GM19463 (cell line): ENCODE results near the gene C3orf80.
A peak's percentile ranks its signal among the peaks of the same experiment; 100 is the strongest.
"Not testable (repeated sequence)": the region's sequence is repeated elsewhere in the genome, so short reads cannot be mapped to it uniquely, and the experiment has no call there.

Experiments
- ATAC-seq: cut with Tn5 transposase; IDR thresholded peaks from one replicate; pipeline ENCODE4 v1.9.1; 2021; ENCODE audit warnings: mild to moderate bottlenecking, moderate library complexity; ENCODE audit not compliant: unreplicated experiment

Gene C3orf80

GRCh38 chr3:160210799-160211221, 14.4 kb upstream of the C3orf80 start:
- no peak for ATAC-seq

GRCh38 chr3:160213191-160213590, 12.0 kb upstream of the C3orf80 start:
- ATAC-seq, result no peak

GRCh38 chr3:160217675-160218074, 7.5 kb upstream of the C3orf80 start:
- ATAC-seq, result no peak

- ATAC-seq, result no peak
These were observed 7.1 kb upstream of the C3orf80 start for GRCh38 chr3:160218136-160218535.

- no peak for ATAC-seq
These were observed 5.2 kb upstream of the C3orf80 start for GRCh38 chr3:160220038-160220437.

GRCh38 chr3:160221019-160221418, 4.2 kb upstream of the C3orf80 start:
- no peak for ATAC-seq

- ATAC-seq, result no peak
These were observed 966 bp upstream of the C3orf80 start for GRCh38 chr3:160224256-160224655.

- no peak for ATAC-seq
These were observed 429 bp upstream of the C3orf80 start for GRCh38 chr3:160224811-160225175.

- ATAC-seq, result peak; percentile 20
These were observed 1.0 kb downstream of the C3orf80 start for GRCh38 chr3:160226026-160226907.

GRCh38 chr3:160227419-160227818, 2.2 kb downstream of the C3orf80 start:
- ATAC-seq, result no peak

- no peak for ATAC-seq
These were observed 6.8 kb downstream of the C3orf80 start for GRCh38 chr3:160232014-160232413.

GRCh38 chr3:160240719-160241118, 15.5 kb downstream of the C3orf80 start:
- not testable (repeated sequence) for ATAC-seq

- ATAC-seq, result no peak
These were observed 20.1 kb downstream of the C3orf80 start for GRCh38 chr3:160245261-160245800.

- no peak for ATAC-seq
These were observed 22.5 kb downstream of the C3orf80 start for GRCh38 chr3:160247766-160248165.

GRCh38 chr3:160253298-160253697, 28.1 kb downstream of the C3orf80 start:
- no peak for ATAC-seq

GRCh38 chr3:160257606-160258005, 32.4 kb downstream of the C3orf80 start:
- ATAC-seq, result no peak

GRCh38 chr3:160259589-160259988, 34.4 kb downstream of the C3orf80 start:
- ATAC-seq, result no peak

GRCh38 chr3:160260587-160261270, 35.5 kb downstream of the C3orf80 start:
- no peak for ATAC-seq

- ATAC-seq, result no peak
These were observed 39.9 kb downstream of the C3orf80 start for GRCh38 chr3:160265088-160265487.
